ENCODE data around the gene RAB44.

DNA sequence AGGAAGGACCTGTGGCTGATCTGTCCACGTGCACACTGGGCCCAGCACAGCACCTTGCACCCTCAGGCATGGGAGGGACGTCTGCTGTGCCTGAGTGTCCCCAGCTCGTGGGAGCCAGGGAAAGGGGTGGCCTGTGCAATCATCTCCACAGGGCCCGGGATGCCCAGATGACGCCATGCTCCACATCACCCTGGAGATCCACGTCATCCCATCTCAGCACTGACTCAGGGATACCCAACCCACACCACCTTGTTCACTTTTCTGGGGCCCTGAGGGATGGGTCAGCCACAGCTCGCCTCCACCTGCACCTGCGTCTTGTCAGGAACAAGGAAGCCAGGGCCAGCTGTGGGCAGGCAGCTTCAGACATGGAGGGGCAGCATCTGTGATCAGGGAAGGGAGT is 48.2 kb downstream of the RAB44 start:
- TF ChIP-seq, protein P1, sequence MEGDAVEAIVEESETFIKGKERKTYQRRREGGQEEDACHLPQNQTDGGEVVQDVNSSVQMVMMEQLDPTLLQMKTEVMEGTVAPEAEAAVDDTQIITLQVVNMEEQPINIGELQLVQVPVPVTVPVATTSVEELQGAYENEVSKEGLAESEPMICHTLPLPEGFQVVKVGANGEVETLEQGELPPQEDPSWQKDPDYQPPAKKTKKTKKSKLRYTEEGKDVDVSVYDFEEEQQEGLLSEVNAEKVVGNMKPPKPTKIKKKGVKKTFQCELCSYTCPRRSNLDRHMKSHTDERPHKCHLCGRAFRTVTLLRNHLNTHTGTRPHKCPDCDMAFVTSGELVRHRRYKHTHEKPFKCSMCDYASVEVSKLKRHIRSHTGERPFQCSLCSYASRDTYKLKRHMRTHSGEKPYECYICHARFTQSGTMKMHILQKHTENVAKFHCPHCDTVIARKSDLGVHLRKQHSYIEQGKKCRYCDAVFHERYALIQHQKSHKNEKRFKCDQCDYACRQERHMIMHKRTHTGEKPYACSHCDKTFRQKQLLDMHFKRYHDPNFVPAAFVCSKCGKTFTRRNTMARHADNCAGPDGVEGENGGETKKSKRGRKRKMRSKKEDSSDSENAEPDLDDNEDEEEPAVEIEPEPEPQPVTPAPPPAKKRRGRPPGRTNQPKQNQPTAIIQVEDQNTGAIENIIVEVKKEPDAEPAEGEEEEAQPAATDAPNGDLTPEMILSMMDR (IDR thresholded peaks at IDR 0.05; ENCODE audit: low read depth, low read length), result no peak
- TF ChIP-seq POLR2A (IDR thresholded peaks at IDR 0.05; ENCODE audit: extremely low read depth, insufficient read length), result no peak
- TF ChIP-seq, protein P2, sequence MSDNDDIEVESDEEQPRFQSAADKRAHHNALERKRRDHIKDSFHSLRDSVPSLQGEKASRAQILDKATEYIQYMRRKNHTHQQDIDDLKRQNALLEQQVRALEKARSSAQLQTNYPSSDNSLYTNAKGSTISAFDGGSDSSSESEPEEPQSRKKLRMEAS (IDR thresholded peaks at IDR 0.05; ENCODE audit: low read depth, low read length), result no peak
